ENCODE results near the gene SCLY. TPM values are rescaled to one million over a fixed set of nuclear protein-coding genes. Genes with fewer than 3 reads are reported as not detected.

SCLY gene
- total and polyA plus RNA-seq, 4 donors = 7.8 to 16.1 (median 12.1) TPM

- peak; percentile 64 for ATAC-seq (ENCODE audit: insufficient read depth, low FRiP score)
- Histone ChIP-seq H3K9me3 (ENCODE audit: control insufficient read depth in 4 of 4, insufficient read depth in 3 of 4, low read length in 3 of 4) (peaks cover 0 to 3% (median 0%) of the 10 kb centered on the region in 4 donors), H3K4me1 (ENCODE audit: control insufficient read depth in 5 of 5, insufficient read depth in 5 of 5, low read length in 5 of 5) (peaks cover 0 to 16% (median 4%) of the 10 kb centered on the region in 5 donors), H3K4me3 (no peak overlapping the region), H3K27ac (ENCODE audit: low read depth in 1 of 2, low read length in 1 of 2) (no peak overlapping the region), H3K27me3 (ENCODE audit: control insufficient read depth in 3 of 3, insufficient read depth in 3 of 3, low read length in 2 of 3) (no peaks in the 10 kb centered on the region), H3K36me3 (ENCODE audit: control insufficient read depth in 4 of 4, insufficient read depth in 4 of 4, low read length in 4 of 4) (no peaks in the 10 kb centered on the region), H3K9ac (ENCODE audit: insufficient read depth in 1 of 2, low read length in 2 of 2) (peak overlapping the region in 1 of 2 donors; percentile 74)
- peak; percentile 82 to 92 (median 84) for DNase-seq
- TF ChIP-seq CTCF (IDR thresholded peaks at IDR 0.05; ENCODE audit: control extremely low read depth, extremely low read depth) = no peak
- WGBS, 2 donors = 51 to 56% methylated on average over 35 to 36 of the region's 36 CpGs
These were observed 66.6 kb downstream of the SCLY start for GRCh38 chr2:238127165-238128060.

GRCh38 chr2:238128061-238128440 is 67.2 kb downstream of the SCLY start:
- peaks cover 0 to 16% (median 4%) of the 10 kb centered on the region in 5 donors for H3K4me1 ChIP-seq (ENCODE audit: control insufficient read depth in 5 of 5, insufficient read depth in 5 of 5, low read length in 5 of 5)
- H3K4me3 ChIP-seq = no peak overlapping the region
- WGBS, 2 donors = 87 to 94% methylated on average over 22 of the region's 22 CpGs
- no peaks in the 10 kb centered on the region for H3K27me3 ChIP-seq (ENCODE audit: control insufficient read depth in 3 of 3, insufficient read depth in 3 of 3, low read length in 2 of 3)
- H3K9me3 ChIP-seq (ENCODE audit: control insufficient read depth in 4 of 4, insufficient read depth in 3 of 4, low read length in 3 of 4) = peaks cover 0 to 3% (median 0%) of the 10 kb centered on the region in 4 donors
- no peak overlapping the region for H3K9ac ChIP-seq (ENCODE audit: insufficient read depth in 1 of 2, low read length in 2 of 2)
- H3K36me3 ChIP-seq (ENCODE audit: control insufficient read depth in 4 of 4, insufficient read depth in 4 of 4, low read length in 4 of 4) = no peaks in the 10 kb centered on the region
- DNase-seq (peak in 1 of 3 donors; percentile 26), ATAC-seq (ENCODE audit: insufficient read depth, low FRiP score) (no peak)
- TF ChIP-seq CTCF (IDR thresholded peaks at IDR 0.05; ENCODE audit: control extremely low read depth, extremely low read depth) = no peak
- no peak overlapping the region for H3K27ac ChIP-seq (ENCODE audit: low read depth in 1 of 2, low read length in 1 of 2)

DNA sequence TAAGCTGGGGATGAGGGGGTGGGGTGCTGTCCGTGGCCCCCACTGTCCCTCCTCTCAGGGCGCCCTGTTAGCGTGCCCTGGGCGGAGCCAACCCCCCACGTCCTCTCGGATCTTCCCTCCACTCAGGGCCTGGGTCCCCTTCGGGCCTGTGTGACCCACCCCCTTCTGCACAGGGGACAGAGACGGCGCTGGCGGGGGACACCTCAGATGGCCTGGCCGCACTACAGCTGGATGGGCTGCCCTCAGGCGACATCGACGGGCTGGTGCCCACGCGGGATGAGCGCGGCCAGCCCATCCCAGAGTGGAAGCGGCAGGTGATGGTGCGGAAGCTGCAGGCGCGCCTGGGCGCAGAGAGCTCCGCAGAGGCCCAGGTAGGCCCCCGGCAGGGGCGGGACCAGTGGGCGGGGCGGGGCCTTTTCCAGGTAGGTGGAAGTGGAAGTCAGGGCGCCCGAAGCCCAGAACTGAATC is 67.8 kb downstream of the SCLY start:
- ATAC-seq (ENCODE audit: insufficient read depth, low FRiP score) (no peak), DNase-seq (no peak)
- Histone ChIP-seq H3K36me3 (ENCODE audit: control insufficient read depth in 4 of 4, insufficient read depth in 4 of 4, low read length in 4 of 4) (no peaks in the 10 kb centered on the region), H3K27me3 (ENCODE audit: control insufficient read depth in 3 of 3, insufficient read depth in 3 of 3, low read length in 2 of 3) (no peaks in the 10 kb centered on the region), H3K9me3 (ENCODE audit: control insufficient read depth in 4 of 4, insufficient read depth in 3 of 4, low read length in 3 of 4) (peaks cover 0 to 3% (median 0%) of the 10 kb centered on the region in 4 donors), H3K4me3 (no peak overlapping the region), H3K27ac (ENCODE audit: low read depth in 1 of 2, low read length in 1 of 2) (no peak overlapping the region), H3K4me1 (ENCODE audit: control insufficient read depth in 5 of 5, insufficient read depth in 5 of 5, low read length in 5 of 5) (peaks cover 0 to 16% (median 4%) of the 10 kb centered on the region in 5 donors), H3K9ac (ENCODE audit: insufficient read depth in 1 of 2, low read length in 2 of 2) (no peak overlapping the region)
- no peak for TF ChIP-seq CTCF (IDR thresholded peaks at IDR 0.05; ENCODE audit: control extremely low read depth, extremely low read depth)
- WGBS, 2 donors = 75 to 79% methylated on average over 30 of the region's 30 CpGs
